Activated CD8-positive, alpha-beta T cell treated with anti-CD3 and anti-CD28 coated beads for 36 hours (primary cell): ENCODE results near the gene PIK3C2G. TPM values are rescaled to one million over a fixed set of nuclear protein-coding genes. Genes with fewer than 3 reads are reported as not detected.

Experiments
- ATAC-seq: fragments of 200-7000 bp; cut with Tn5 transposase; one replicate; pipeline ENCODE4 v1.10.0; 2021; ENCODE audit warnings: mild to moderate bottlenecking, moderate library complexity
- CTCF ChIA-PET: fragments of 350-600 bp; sonication (Branson Sonifier 250); formaldehyde crosslinking; loops from one replicate; lab custom pipeline; 2021; ENCODE audit warnings: antibody characterized with exemption; lab: Charles Lee
- POLR2A ChIA-PET: fragments of 350-600 bp; sonication (Branson Sonifier 250); formaldehyde crosslinking; loops from one replicate; lab custom pipeline; 2021; ENCODE audit warnings: antibody characterized with exemption; lab: Charles Lee
- DNase-seq: peaks from one replicate; pipeline ENCODE4 v3.0.0-alpha.2; 2020
- H3K27ac Mint-ChIP-seq: one replicate; pipeline ENCODE4 v1.8.0; 2021; ENCODE audit warnings: mild to moderate bottlenecking, mixed read lengths
- H3K27me3 Mint-ChIP-seq: one replicate; pipeline ENCODE4 v1.8.0; 2021; ENCODE audit warnings: mixed read lengths
- H3K36me3 Mint-ChIP-seq: one replicate; pipeline ENCODE4 v1.8.0; 2021; ENCODE audit warnings: low read depth, mixed read lengths
- H3K4me1 Mint-ChIP-seq: one replicate; pipeline ENCODE4 v1.8.0; 2021; ENCODE audit warnings: low read depth, mixed read lengths
- H3K4me3 Mint-ChIP-seq: one replicate; pipeline ENCODE4 v1.8.0; 2021; ENCODE audit warnings: mild to moderate bottlenecking, moderate library complexity, mixed read lengths
- H3K9me3 Mint-ChIP-seq: one replicate; pipeline ENCODE4 v1.8.0; 2021; ENCODE audit warnings: mixed read lengths
- intact Hi-C: fragments of 100-400 bp; cut with micrococcal nuclease; formaldehyde crosslinking; loops from one replicate; pipeline ENCODE4 v1.10.0; 2022
- total RNA-seq, 2 experiments: library from RNA; stranded (reverse); gene quantifications; one replicate each; pipeline ENCODE4 v1.2.3, GENCODE V29; 2021
- TF ChIP-seq, protein P1 (sequence below): fragments of 200-600 bp; IDR thresholded peaks from one replicate; pipeline ENCODE4 v1.8.0; 2022; ENCODE audit warnings: antibody characterized with exemption, mild to moderate bottlenecking

The PIK3C2G gene
- total RNA-seq, 2 experiments from 2014 or later: not detected

DNA sequence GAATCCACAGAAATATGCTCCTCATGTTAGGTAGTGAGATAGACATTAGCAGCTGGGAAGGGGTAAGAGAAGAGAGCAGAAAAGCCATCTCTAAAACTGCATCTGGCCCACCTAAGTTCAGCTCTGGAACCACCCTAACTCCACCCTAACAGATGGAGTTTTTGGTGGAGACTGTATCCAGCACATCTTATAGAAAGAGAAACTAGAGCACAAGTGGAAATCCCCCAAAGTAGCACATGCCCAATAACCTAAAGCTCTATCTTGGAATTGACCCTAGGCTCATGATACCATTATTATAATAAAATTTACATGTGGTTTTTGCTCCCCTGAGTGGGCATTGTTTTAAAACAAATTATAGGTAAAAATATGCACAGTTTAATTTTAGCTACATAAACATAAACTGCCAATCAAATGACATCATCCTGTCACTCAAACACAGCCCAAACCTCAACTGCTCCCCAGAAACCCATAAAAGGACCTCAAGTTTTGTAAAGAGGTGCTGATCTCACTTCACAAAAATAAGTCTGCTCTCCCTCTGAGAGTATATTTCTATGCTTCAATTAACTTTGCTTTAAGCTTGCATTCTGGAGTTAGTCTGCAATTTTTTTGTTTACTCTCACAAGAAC is 206.4 kb downstream of the PIK3C2G start:
- DNase-seq (no peak), ATAC-seq (no peak)
- ChIA-PET CTCF (no interaction called here), POLR2A (no interaction called here)
- intact Hi-C loops: no loop called here
- Mint-ChIP-seq H3K27me3 (no peaks in the 10 kb centered on the region), H3K9me3 (peaks cover 3% of the 10 kb centered on the region), H3K4me1 (no peaks in the 10 kb centered on the region), H3K4me3 (no peak overlapping the region), H3K27ac (no peak overlapping the region), H3K36me3 (no peaks in the 10 kb centered on the region)
- TF ChIP-seq, protein P1, sequence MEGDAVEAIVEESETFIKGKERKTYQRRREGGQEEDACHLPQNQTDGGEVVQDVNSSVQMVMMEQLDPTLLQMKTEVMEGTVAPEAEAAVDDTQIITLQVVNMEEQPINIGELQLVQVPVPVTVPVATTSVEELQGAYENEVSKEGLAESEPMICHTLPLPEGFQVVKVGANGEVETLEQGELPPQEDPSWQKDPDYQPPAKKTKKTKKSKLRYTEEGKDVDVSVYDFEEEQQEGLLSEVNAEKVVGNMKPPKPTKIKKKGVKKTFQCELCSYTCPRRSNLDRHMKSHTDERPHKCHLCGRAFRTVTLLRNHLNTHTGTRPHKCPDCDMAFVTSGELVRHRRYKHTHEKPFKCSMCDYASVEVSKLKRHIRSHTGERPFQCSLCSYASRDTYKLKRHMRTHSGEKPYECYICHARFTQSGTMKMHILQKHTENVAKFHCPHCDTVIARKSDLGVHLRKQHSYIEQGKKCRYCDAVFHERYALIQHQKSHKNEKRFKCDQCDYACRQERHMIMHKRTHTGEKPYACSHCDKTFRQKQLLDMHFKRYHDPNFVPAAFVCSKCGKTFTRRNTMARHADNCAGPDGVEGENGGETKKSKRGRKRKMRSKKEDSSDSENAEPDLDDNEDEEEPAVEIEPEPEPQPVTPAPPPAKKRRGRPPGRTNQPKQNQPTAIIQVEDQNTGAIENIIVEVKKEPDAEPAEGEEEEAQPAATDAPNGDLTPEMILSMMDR: no peak

DNA sequence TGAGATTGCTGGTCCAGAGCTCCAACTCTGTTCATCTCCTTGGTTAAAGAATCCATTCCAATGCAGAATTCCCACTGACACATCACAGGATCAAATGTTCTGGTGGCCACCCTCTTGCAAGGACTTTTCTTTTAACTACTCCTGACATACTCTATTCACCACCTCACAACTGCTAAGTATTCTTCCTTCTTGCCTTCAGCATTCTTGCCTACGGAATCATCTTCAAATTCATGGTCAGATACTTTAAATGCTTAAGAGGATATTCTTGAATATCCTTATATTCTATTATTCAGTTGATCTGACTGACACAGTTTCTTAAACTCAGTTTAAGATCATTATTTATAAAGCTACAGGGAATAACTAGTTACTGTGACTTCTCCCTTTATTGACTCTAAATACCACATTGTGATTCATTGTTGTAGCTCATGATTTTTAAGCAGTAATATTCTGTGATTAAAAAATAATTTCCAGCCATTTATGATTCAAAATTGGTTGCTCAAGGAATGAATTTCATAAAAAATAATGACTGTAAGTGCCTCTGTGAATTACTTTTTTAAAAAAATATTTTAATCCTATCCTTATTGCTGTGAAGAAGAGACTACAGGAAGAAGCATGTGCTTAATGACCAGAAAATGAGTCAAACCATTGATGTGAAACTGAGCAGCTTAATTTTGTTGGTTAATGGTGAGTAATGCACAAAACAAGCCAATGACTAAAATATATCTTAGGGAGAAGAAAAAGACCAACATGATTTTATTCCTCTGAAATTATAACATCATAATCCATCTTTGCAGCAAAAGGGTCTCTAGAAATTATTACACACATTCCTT is 207.1 kb downstream of the PIK3C2G start:
- ChIA-PET CTCF (no interaction called here), POLR2A (no interaction called here)
- ATAC-seq (no peak), DNase-seq (no peak)
- Mint-ChIP-seq H3K4me1 (no peaks in the 10 kb centered on the region), H3K9me3 (peaks cover 3% of the 10 kb centered on the region), H3K36me3 (no peaks in the 10 kb centered on the region), H3K4me3 (no peak overlapping the region), H3K27ac (no peak overlapping the region), H3K27me3 (no peaks in the 10 kb centered on the region)
- TF ChIP-seq, protein P1: no peak
- intact Hi-C loops: no loop called here

DNA sequence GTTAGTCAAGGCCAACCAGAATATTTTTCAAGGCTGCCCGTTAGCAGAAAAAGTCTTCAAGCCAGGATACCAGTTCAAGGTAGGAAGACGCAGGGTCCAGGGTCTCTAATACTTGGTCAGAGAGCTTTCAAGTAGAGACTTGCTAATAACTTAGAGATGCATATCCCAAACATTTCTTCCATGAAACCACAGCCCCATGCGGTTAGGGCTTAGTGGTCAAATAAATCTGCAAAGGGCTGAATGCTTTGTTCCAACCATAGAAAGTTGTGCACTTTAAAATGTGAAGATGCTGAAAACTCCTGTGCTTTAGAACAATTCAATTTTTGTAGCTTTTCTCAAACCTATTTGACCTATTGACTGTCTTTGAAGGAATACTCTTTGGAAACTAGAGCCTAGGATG is 208.9 kb downstream of the PIK3C2G start:
- Mint-ChIP-seq H3K36me3 (no peaks in the 10 kb centered on the region), H3K9me3 (peaks cover 3% of the 10 kb centered on the region), H3K4me3 (no peak overlapping the region), H3K27ac (no peak overlapping the region), H3K27me3 (no peaks in the 10 kb centered on the region), H3K4me1 (no peaks in the 10 kb centered on the region)
- no peak for ATAC-seq
- POLR2A ChIA-PET: no interaction called here
- intact Hi-C loops: no loop called here
- CTCF ChIA-PET: no interaction called here
- no peak for DNase-seq
- TF ChIP-seq, protein P1: no peak

DNA sequence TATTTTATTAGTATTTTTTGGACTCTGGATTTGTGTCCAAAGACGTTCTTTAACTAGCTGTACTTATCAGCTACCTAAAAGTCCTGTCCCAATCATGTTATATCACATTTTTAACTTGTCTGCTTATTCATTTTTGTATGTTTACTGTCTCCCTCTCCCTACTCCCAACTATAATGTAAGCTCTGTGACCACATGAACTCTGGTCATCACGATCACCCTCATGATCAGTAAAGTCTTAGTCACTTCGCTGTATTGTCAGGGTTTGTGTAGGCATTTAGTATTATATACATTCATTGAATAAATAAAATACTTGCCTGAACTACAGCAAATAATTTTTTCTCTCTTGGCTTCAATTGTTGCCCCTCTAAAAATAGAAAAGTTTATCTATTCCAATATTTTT is 211.0 kb downstream of the PIK3C2G start:
- intact Hi-C loops: no loop called here
- ATAC-seq: no peak
- Mint-ChIP-seq H3K36me3 (no peaks in the 10 kb centered on the region), H3K4me3 (no peak overlapping the region), H3K27me3 (no peaks in the 10 kb centered on the region), H3K9me3 (no peaks in the 10 kb centered on the region), H3K4me1 (no peaks in the 10 kb centered on the region), H3K27ac (no peak overlapping the region)
- DNase-seq: no peak
- TF ChIP-seq, protein P1: no peak
- CTCF ChIA-PET: no interaction called here
- POLR2A ChIA-PET: no interaction called here

DNA sequence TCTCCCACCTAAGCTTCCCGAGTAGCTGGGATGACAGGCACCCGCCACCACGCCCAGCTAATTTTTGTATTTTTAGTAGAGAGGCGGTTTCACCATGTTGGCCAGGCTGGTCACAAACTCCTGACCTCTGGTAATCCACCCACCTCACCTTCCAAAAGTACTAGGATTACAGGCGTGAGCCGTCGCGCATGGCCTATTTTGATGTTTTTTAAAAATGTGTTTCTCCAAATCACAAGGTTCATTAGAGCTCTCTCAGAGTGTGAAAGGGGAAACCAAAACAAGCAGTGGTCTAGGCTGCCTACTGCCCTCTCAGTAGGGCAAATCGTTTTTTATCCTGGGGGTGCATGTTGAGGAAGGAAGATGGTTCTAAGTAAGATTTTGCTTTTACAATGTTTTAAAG is 211.5 kb downstream of the PIK3C2G start:
- ChIA-PET CTCF (no interaction called here), POLR2A (no interaction called here)
- no peaks in the 10 kb centered on the region for H3K27me3 Mint-ChIP-seq
- H3K4me1 Mint-ChIP-seq: no peaks in the 10 kb centered on the region
- intact Hi-C loops: no loop called here
- H3K9me3 Mint-ChIP-seq: no peaks in the 10 kb centered on the region
- DNase-seq: no peak
- TF ChIP-seq, protein P1: no peak
- H3K4me3 Mint-ChIP-seq: no peak overlapping the region
- no peaks in the 10 kb centered on the region for H3K36me3 Mint-ChIP-seq
- H3K27ac Mint-ChIP-seq: no peak overlapping the region
- no peak for ATAC-seq
